ENCODE data around the gene IL1RAPL2. TPM values are rescaled to one million over a fixed set of nuclear protein-coding genes. Genes with fewer than 3 reads are reported as not detected.

The IL1RAPL2 gene
- polyA plus RNA-seq, 1 of the 3 experiments (the other 2 are of a cell fraction), result 0.13 TPM

- Histone ChIP-seq H3K9ac (no peak overlapping the region), H3K36me3 (replicated peaks in 1 of 2; ENCODE audit: control insufficient read depth in 1 of 2, insufficient read depth in 2 of 2, low read length in 1 of 2) (no peaks in the 10 kb centered on the region), H3K4me2 (no peak overlapping the region), H3K4me3 (ENCODE audit: low read depth in 2 of 2, low read length in 1 of 2) (no peak overlapping the region), H3K27me3 (ENCODE audit: insufficient read depth) (no peaks in the 10 kb centered on the region), H3K4me1 (ENCODE audit: control insufficient read depth in 1 of 2, insufficient read depth in 2 of 2, low read depth in 1 of 2, low read length in 1 of 2) (no peaks in the 10 kb centered on the region), H3K9me3 (no peaks in the 10 kb centered on the region), H2AFZ (ENCODE audit: low read depth) (no peak overlapping the region), H3K27ac (ENCODE audit: low read depth in 2 of 2, low read length in 1 of 2) (no peak overlapping the region; a peak in 1 of 4 replicates), H3K9me2 (no peaks in the 10 kb centered on the region), H4K20me1 (ENCODE audit: insufficient read depth) (no peaks in the 10 kb centered on the region), H3K79me2 (ENCODE audit: insufficient read depth) (no peaks in the 10 kb centered on the region), H3F3A (replicated peaks; ENCODE audit: insufficient read depth) (peaks cover 4% of the 10 kb centered on the region)
- DNase-seq, result no peak
- POLR2A ChIA-PET, result no interaction called here
- CTCF ChIA-PET, result interaction anchor here (0.6 kb wide), 1 partner anchor 11 kb away, joined by 3 read pairs; no protein-coding TSS in a partner anchor
- no peak for TF ChIP-seq TAF1 (IDR thresholded peaks at IDR 0.05; ENCODE audit: borderline replicate concordance, low read depth, low read length)
- TF ChIP-seq USF1 (IDR thresholded peaks at IDR 0.05; ENCODE audit: borderline replicate concordance, low read depth), result no peak
- no peak for TF ChIP-seq EZH2phosphoT487 (IDR thresholded peaks at IDR 0.05; ENCODE audit: borderline replicate concordance, low read depth)
- no peak for TF ChIP-seq ELF1 (IDR thresholded peaks at IDR 0.05)
- TF ChIP-seq FOXM1 (IDR thresholded peaks at IDR 0.05; ENCODE audit: low read depth), result no peak
- no peak for TF ChIP-seq JUND (IDR thresholded peaks at IDR 0.05)
- TF ChIP-seq FOSL2 (IDR thresholded peaks at IDR 0.05; ENCODE audit: borderline replicate concordance, low read depth), result no peak
- no peak for TF ChIP-seq TEAD4 (IDR thresholded peaks at IDR 0.05; ENCODE audit: borderline replicate concordance, insufficient read depth)
- WGBS (ENCODE audit: low lambda C conversion rate), result 2% methylated on average over 4 of the region's 4 CpGs
These were observed 554.5 kb downstream of the IL1RAPL2 start for GRCh38 chrX:105120463-105120862.

- no peak for TF ChIP-seq SIN3A (IDR thresholded peaks at IDR 0.05; ENCODE audit: borderline replicate concordance, low read depth, low read length)
- TF ChIP-seq POLR2AphosphoS5 (IDR thresholded peaks at IDR 0.05; ENCODE audit: low read depth, low read length), result no peak
- H3K36me3 ChIP-seq (replicated peaks in 1 of 2; ENCODE audit: control insufficient read depth in 1 of 2, insufficient read depth in 2 of 2, low read length in 1 of 2), result no peaks in the 10 kb centered on the region
- POLR2A ChIA-PET, result no interaction called here
- no peaks in the 10 kb centered on the region for H3K9me2 ChIP-seq
- no peaks in the 10 kb centered on the region for H4K20me1 ChIP-seq (ENCODE audit: insufficient read depth)
- H3K4me2 ChIP-seq, result no peak overlapping the region
- H3K4me3 ChIP-seq (ENCODE audit: low read depth in 2 of 2, low read length in 1 of 2), result no peak overlapping the region
- no peaks in the 10 kb centered on the region for H3K9me3 ChIP-seq
- no peaks in the 10 kb centered on the region for H3K27me3 ChIP-seq (ENCODE audit: insufficient read depth)
- WGBS (ENCODE audit: low lambda C conversion rate), result 1% methylated on average over 2 of the region's 2 CpGs
- H3F3A ChIP-seq (replicated peaks; ENCODE audit: insufficient read depth), result peaks cover 4% of the 10 kb centered on the region
- H3K9ac ChIP-seq, result no peak overlapping the region
- H3K4me1 ChIP-seq (ENCODE audit: control insufficient read depth in 1 of 2, insufficient read depth in 2 of 2, low read depth in 1 of 2, low read length in 1 of 2), result no peaks in the 10 kb centered on the region
- H2AFZ ChIP-seq (ENCODE audit: low read depth), result no peak overlapping the region
- CTCF ChIA-PET, result no interaction called here
- H3K79me2 ChIP-seq (ENCODE audit: insufficient read depth), result no peaks in the 10 kb centered on the region
- DNase-seq, result no peak
- H3K27ac ChIP-seq (ENCODE audit: low read depth in 2 of 2, low read length in 1 of 2), result no peak overlapping the region
These were observed 555.2 kb downstream of the IL1RAPL2 start for GRCh38 chrX:105121186-105121585.

- Histone ChIP-seq H3K9ac (no peak overlapping the region), H2AFZ (ENCODE audit: low read depth) (no peak overlapping the region), H4K20me1 (ENCODE audit: insufficient read depth) (no peaks in the 10 kb centered on the region), H3K27ac (ENCODE audit: low read depth in 2 of 2, low read length in 1 of 2) (no peak overlapping the region), H3F3A (replicated peaks; ENCODE audit: insufficient read depth) (no peaks in the 10 kb centered on the region), H3K9me2 (no peaks in the 10 kb centered on the region), H3K4me2 (no peak overlapping the region), H3K4me1 (ENCODE audit: control insufficient read depth in 1 of 2, insufficient read depth in 2 of 2, low read depth in 1 of 2, low read length in 1 of 2) (no peaks in the 10 kb centered on the region), H3K79me2 (ENCODE audit: insufficient read depth) (no peaks in the 10 kb centered on the region), H3K4me3 (ENCODE audit: low read depth in 2 of 2, low read length in 1 of 2) (no peak overlapping the region), H3K9me3 (no peaks in the 10 kb centered on the region), H3K27me3 (ENCODE audit: insufficient read depth) (no peaks in the 10 kb centered on the region), H3K36me3 (replicated peaks in 1 of 2; ENCODE audit: control insufficient read depth in 1 of 2, insufficient read depth in 2 of 2, low read length in 1 of 2) (no peaks in the 10 kb centered on the region)
- ChIA-PET CTCF (interaction anchor here (1.0 kb wide), 1 partner anchor 10 kb away, joined by 4 read pairs; no protein-coding TSS in a partner anchor), POLR2A (no interaction called here)
- DNase-seq, result no peak
- TF ChIP-seq RCOR1 (IDR thresholded peaks at IDR 0.05; ENCODE audit: low read length) (no peak), USF1 (IDR thresholded peaks at IDR 0.05; ENCODE audit: borderline replicate concordance, low read depth) (no peak), SMC3 (IDR thresholded peaks at IDR 0.05; ENCODE audit: low read depth, low read length) (no peak), TCF12 (IDR thresholded peaks at IDR 0.05) (no peak), GABPA (IDR thresholded peaks at IDR 0.05; ENCODE audit: low read depth) (no peak), JUND (IDR thresholded peaks at IDR 0.05) (no peak), SIN3A (IDR thresholded peaks at IDR 0.05; ENCODE audit: borderline replicate concordance, low read depth, low read length) (no peak), MEF2A (IDR thresholded peaks at IDR 0.05; ENCODE audit: borderline replicate concordance, low read depth) (no peak), USF2 (IDR thresholded peaks at IDR 0.05; ENCODE audit: borderline replicate concordance, low read depth, low read length) (no peak), REST (IDR thresholded peaks at IDR 0.05; ENCODE audit: low read depth, low read length) (no peak), GATA2 (CRISPR knock-in tag; IDR thresholded peaks at IDR 0.05) (no peak)
These were observed 560.2 kb downstream of the IL1RAPL2 start for GRCh38 chrX:105126201-105126600.

Data from SK-N-SH (cell line).